Gastroesophageal sphincter (tissue), 4 donors: Measurements from ENCODE around the gene SHANK3. TPM values are rescaled to one million over a fixed set of nuclear protein-coding genes. Genes with fewer than 3 reads are reported as not detected.

Experiments
- ATAC-seq: fragments of 150-250 bp; one replicate; pipeline ENCODE4 v1.9.1; 2016; ENCODE audit warnings: mild to moderate bottlenecking, moderate library complexity
- H3K27ac ChIP-seq, 4 donors: fragments of 200-600 bp; sonication (generic) in 3 of 4; 1 replicate in 3 of 4; 2 replicates in 1 of 4; pipeline ENCODE4 v1.5.1; 2016 to 2019
- H3K27me3 ChIP-seq: fragments of 200-600 bp; sonication (generic); one replicate; pipeline ENCODE4 v1.5.1; 2019
- H3K36me3 ChIP-seq, 2 donors: fragments of 200-600 bp; sonication (generic); one replicate each; pipeline ENCODE4 v1.5.1; 2019; ENCODE audit warnings: control low read depth in 1 of 2
- H3K4me1 ChIP-seq, 3 donors: fragments of 200-600 bp; sonication (generic); 1 replicate in 2 of 3; 2 replicates in 1 of 3; pipeline ENCODE4 v1.5.1; 2016 to 2019; ENCODE audit warnings: control low read depth in 2 of 3
- H3K4me3 ChIP-seq, 2 donors: fragments of 200-600 bp; sonication (generic); one replicate each; pipeline ENCODE4 v1.5.1; 2019; ENCODE audit warnings: mild to moderate bottlenecking in 1 of 2, moderate library complexity in 1 of 2
- H3K9me3 ChIP-seq, 3 donors: fragments of 200-600 bp; sonication (generic); one replicate each; pipeline ENCODE4 v1.5.1; 2017 to 2019; ENCODE audit warnings: control low read depth in 2 of 3
- CTCF ChIP-seq, 4 experiments: fragments of 200-600 bp in 2 of 4; fragments of 450-650 bp in 2 of 4; sonication (generic) in 1 of 4; IDR thresholded peaks; one replicate each; pipeline ENCODE4 v1.5.1; 2017 to 2019; ENCODE audit warnings: antibody characterized with exemption in 4 of 4, mild to moderate bottlenecking in 2 of 4, moderate library complexity in 2 of 4
- EP300 ChIP-seq: sonication (generic); formaldehyde crosslinking; IDR thresholded peaks from one replicate; pipeline ENCODE4 v1.6.1; 2017; ENCODE audit warnings: antibody characterized with exemption, mild to moderate bottlenecking
- POLR2A ChIP-seq, 2 donors: fragments of 450-650 bp; IDR thresholded peaks; one replicate each; pipeline ENCODE4 v1.6.1; 2017; ENCODE audit warnings: antibody characterized with exemption in 2 of 2, mild to moderate bottlenecking in 2 of 2, moderate library complexity in 1 of 2
- POLR2AphosphoS5 ChIP-seq: sonication (generic); formaldehyde crosslinking; IDR thresholded peaks from one replicate; pipeline ENCODE4 v1.6.1; 2017; ENCODE audit warnings: antibody characterized with exemption
- WGBS, 2 donors: methylation state at CpG; one replicate each; pipeline ENCODE4 v1.1.5; 2018; ENCODE audit warnings: low coverage in 1 of 2; 5-methylcytosine and 5-hydroxymethylcytosine counted together
- total RNA-seq, 4 donors: library from RNA; depleted of rRNA; stranded (reverse); fragments of >200 nt; gene quantifications; one replicate each; pipeline ENCODE4 v1.1.0, GENCODE V29; 2016

The SHANK3 gene
- total RNA-seq, 4 donors from 2014 or later = 5.9 to 20.5 (median 13.0) TPM

- TF ChIP-seq POLR2A (IDR thresholded peaks at IDR 0.05) = no peak
- TF ChIP-seq POLR2AphosphoS5 = no peak
- TF ChIP-seq EP300 = no peak
- no peak for TF ChIP-seq CTCF (IDR thresholded peaks at IDR 0.05)
- Histone ChIP-seq H3K4me1 (peaks cover 0 to 26% (median 0%) of the 10 kb centered on the region in 3 donors), H3K9me3 (no peaks in the 10 kb centered on the region), H3K4me3 (no peak overlapping the region), H3K27ac (peak overlapping the region in 3 of 4 donors; percentile 29 to 42 (median 31)), H3K27me3 (peaks cover 3% of the 10 kb centered on the region), H3K36me3 (peaks cover 0 to 17% of the 10 kb centered on the region in 2 donors)
- WGBS, 2 donors = 86 to 100% methylated on average over 1 to 4 of the region's 7 CpGs
- ATAC-seq = no peak
Observed at GRCh38 chr22:50714150-50714549, 41.5 kb downstream of the SHANK3 start.

GRCh38 chr22:50714631-50715179 is 42.1 kb downstream of the SHANK3 start:
- no peak overlapping the region for H3K4me3 ChIP-seq
- H3K36me3 ChIP-seq = peaks cover 0 to 17% of the 10 kb centered on the region in 2 donors
- no peaks in the 10 kb centered on the region for H3K9me3 ChIP-seq
- H3K27me3 ChIP-seq = peaks cover 9% of the 10 kb centered on the region
- WGBS, 2 donors = 79 to 80% methylated on average over 1 to 3 of the region's 22 CpGs
- TF ChIP-seq CTCF (IDR thresholded peaks at IDR 0.05) = no peak
- no peak for TF ChIP-seq POLR2A (IDR thresholded peaks at IDR 0.05)
- TF ChIP-seq EP300 = no peak
- no peak for TF ChIP-seq POLR2AphosphoS5
- peaks cover 0 to 26% (median 0%) of the 10 kb centered on the region in 3 donors for H3K4me1 ChIP-seq
- peak overlapping the region in 3 of 4 donors; percentile 29 to 42 (median 31) for H3K27ac ChIP-seq
- no peak for ATAC-seq

GRCh38 chr22:50715250-50715649 is 42.6 kb downstream of the SHANK3 start:
- H3K4me3 ChIP-seq = no peak overlapping the region
- peaks cover 0 to 11% of the 10 kb centered on the region in 2 donors for H3K36me3 ChIP-seq
- H3K27me3 ChIP-seq = peaks cover 14% of the 10 kb centered on the region
- TF ChIP-seq CTCF (IDR thresholded peaks at IDR 0.05) = no peak
- no peak for TF ChIP-seq POLR2AphosphoS5
- no peak for TF ChIP-seq EP300
- no peak for TF ChIP-seq POLR2A (IDR thresholded peaks at IDR 0.05)
- H3K27ac ChIP-seq = no peak overlapping the region
- no peak for ATAC-seq
- peaks cover 0 to 30% (median 0%) of the 10 kb centered on the region in 3 donors for H3K4me1 ChIP-seq
- H3K9me3 ChIP-seq = no peaks in the 10 kb centered on the region
- WGBS, 2 donors = 84 to 92% methylated on average over 7 of the region's 9 CpGs

GRCh38 chr22:50715776-50716175 is 43.2 kb downstream of the SHANK3 start:
- ATAC-seq = no peak
- peaks cover 0 to 11% of the 10 kb centered on the region in 2 donors for H3K36me3 ChIP-seq
- no peak overlapping the region for H3K4me3 ChIP-seq
- no peaks in the 10 kb centered on the region for H3K9me3 ChIP-seq
- no peak for TF ChIP-seq POLR2A (IDR thresholded peaks at IDR 0.05)
- TF ChIP-seq EP300 = no peak
- no peak for TF ChIP-seq CTCF (IDR thresholded peaks at IDR 0.05)
- WGBS, 2 donors = 80 to 90% methylated on average over 2 to 5 of the region's 7 CpGs
- H3K27ac ChIP-seq = no peak overlapping the region
- peaks cover 20% of the 10 kb centered on the region for H3K27me3 ChIP-seq
- peaks cover 0 to 35% (median 0%) of the 10 kb centered on the region in 3 donors for H3K4me1 ChIP-seq

GRCh38 chr22:50716290-50717024 is 43.8 kb downstream of the SHANK3 start:
- Histone ChIP-seq H3K27me3 (peaks cover 26% of the 10 kb centered on the region), H3K9me3 (no peaks in the 10 kb centered on the region), H3K4me3 (no peak overlapping the region), H3K4me1 (peaks cover 0 to 35% (median 2%) of the 10 kb centered on the region in 3 donors), H3K27ac (no peak overlapping the region), H3K36me3 (peaks cover 0 to 16% of the 10 kb centered on the region in 2 donors)
- 88 to 95% methylated on average over 4 to 11 of the region's 13 CpGs for WGBS, 2 donors
- no peak for TF ChIP-seq CTCF (IDR thresholded peaks at IDR 0.05)
- no peak for TF ChIP-seq EP300
- TF ChIP-seq POLR2AphosphoS5 = no peak
- TF ChIP-seq POLR2A (IDR thresholded peaks at IDR 0.05) = no peak
- ATAC-seq = no peak
